ENCODE results near the gene IQUB.

IQUB gene

GRCh38 chr7:123500878-123501489 is 33.4 kb downstream of the IQUB start:
- H3K27ac ChIP-seq: no peak overlapping the region
- no peak for TF ChIP-seq CTCF (IDR thresholded peaks at IDR 0.05)
- no peak overlapping the region for H3K4me3 ChIP-seq
- no peak for DNase-seq (ENCODE audit: low spot score)

- Histone ChIP-seq H3K27ac (no peak overlapping the region), H3K4me3 (no peak overlapping the region)
- no peak for DNase-seq (ENCODE audit: low spot score)
- no peak for TF ChIP-seq CTCF (IDR thresholded peaks at IDR 0.05)
Observed at GRCh38 chr7:123499211-123499970, 35.0 kb downstream of the IQUB start.

- no peak overlapping the region for H3K27ac ChIP-seq
Observed at GRCh38 chr7:123498601-123499000, 35.8 kb downstream of the IQUB start.

GRCh38 chr7:123498031-123498430 is 36.4 kb downstream of the IQUB start:
- no peak overlapping the region for H3K27ac ChIP-seq
- no peak for TF ChIP-seq CTCF (IDR thresholded peaks at IDR 0.05)
- DNase-seq (ENCODE audit: low spot score): no peak
- no peak overlapping the region for H3K4me3 ChIP-seq

More at GRCh38 chr7:123498601-123499000, 35.8 kb downstream of the IQUB start:
- no peak for DNase-seq (ENCODE audit: low spot score)
- no peak for TF ChIP-seq CTCF (IDR thresholded peaks at IDR 0.05)
- no peak overlapping the region for H3K4me3 ChIP-seq

GRCh38 chr7:123494193-123494796 is 40.1 kb downstream of the IQUB start:
- Histone ChIP-seq H3K4me3 (no peak overlapping the region), H3K27ac (no peak overlapping the region)
- DNase-seq (ENCODE audit: low spot score): no peak
- peak; percentile 51 for TF ChIP-seq CTCF (IDR thresholded peaks at IDR 0.05)

GRCh38 chr7:123492485-123492884 is 41.9 kb downstream of the IQUB start:
- Histone ChIP-seq H3K4me3 (no peak overlapping the region), H3K27ac (no peak overlapping the region)
- DNase-seq (ENCODE audit: low spot score): no peak
- no peak for TF ChIP-seq CTCF (IDR thresholded peaks at IDR 0.05)

Data from coronary artery (tissue), 2 donors.